OCI-LY3 (cell line): Measurements from ENCODE around the gene BAZ1B.

Experiments used
- EZH2phosphoT487 ChIP-seq: fragments of 200-600 bp; shearing (Covaris generic); IDR thresholded peaks from 2 replicates; pipeline ENCODE4 v1.6.1; 2018; ENCODE audit warnings: antibody characterized with exemption, mixed run types, low read depth
- TF ChIP-seq, protein P1 (sequence below): fragments of 200-600, 300-600 bp; sonication (generic); IDR thresholded peaks from 2 replicates; pipeline ENCODE4 v1.5.1; 2014; ENCODE audit warnings: antibody characterized with exemption, low read length, low read depth

DNA sequence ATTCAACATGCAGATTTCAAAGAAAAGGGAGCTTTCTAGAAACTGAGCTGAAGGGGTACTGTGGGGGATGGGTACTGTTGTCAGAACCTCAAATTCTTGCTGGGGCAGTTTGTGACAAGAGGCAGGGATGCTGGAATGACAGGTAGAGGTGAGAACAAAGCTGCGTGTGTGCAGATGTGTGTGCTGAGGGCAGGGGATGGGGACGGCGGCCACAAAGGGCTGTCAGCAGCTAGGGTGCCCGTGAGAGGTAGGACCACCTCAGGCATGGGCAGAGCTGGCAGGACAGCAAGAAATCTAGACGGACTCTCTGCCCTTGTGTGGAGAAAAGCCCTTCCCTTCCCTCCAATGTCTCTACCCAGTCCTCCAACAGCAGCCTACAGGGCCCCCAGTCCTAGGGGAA, 14.4 kb upstream of the BAZ1B start:
- TF ChIP-seq, protein P1, sequence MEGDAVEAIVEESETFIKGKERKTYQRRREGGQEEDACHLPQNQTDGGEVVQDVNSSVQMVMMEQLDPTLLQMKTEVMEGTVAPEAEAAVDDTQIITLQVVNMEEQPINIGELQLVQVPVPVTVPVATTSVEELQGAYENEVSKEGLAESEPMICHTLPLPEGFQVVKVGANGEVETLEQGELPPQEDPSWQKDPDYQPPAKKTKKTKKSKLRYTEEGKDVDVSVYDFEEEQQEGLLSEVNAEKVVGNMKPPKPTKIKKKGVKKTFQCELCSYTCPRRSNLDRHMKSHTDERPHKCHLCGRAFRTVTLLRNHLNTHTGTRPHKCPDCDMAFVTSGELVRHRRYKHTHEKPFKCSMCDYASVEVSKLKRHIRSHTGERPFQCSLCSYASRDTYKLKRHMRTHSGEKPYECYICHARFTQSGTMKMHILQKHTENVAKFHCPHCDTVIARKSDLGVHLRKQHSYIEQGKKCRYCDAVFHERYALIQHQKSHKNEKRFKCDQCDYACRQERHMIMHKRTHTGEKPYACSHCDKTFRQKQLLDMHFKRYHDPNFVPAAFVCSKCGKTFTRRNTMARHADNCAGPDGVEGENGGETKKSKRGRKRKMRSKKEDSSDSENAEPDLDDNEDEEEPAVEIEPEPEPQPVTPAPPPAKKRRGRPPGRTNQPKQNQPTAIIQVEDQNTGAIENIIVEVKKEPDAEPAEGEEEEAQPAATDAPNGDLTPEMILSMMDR = no peak
- no peak for TF ChIP-seq EZH2phosphoT487
